Measurements from ENCODE around the gene HMCES.

HMCES gene

GRCh38 chr3:129231331-129232119, 47.1 kb upstream of the HMCES start:
- no peak overlapping the region for H3K4me2 ChIP-seq (ENCODE audit: insufficient read depth, low read length, poor library complexity, severe bottlenecking)
- no peak for DNase-seq (ENCODE audit: low spot score)
- no peaks in the 10 kb centered on the region for H3K9me3 ChIP-seq (replicated peaks in 1 of 2; ENCODE audit: control insufficient read depth in 2 of 2, insufficient read depth in 1 of 2, low read depth in 1 of 2, low read length in 2 of 2)
- H3K18ac ChIP-seq (ENCODE audit: low read length): no peak overlapping the region
- no peak overlapping the region for H2AFZ ChIP-seq (ENCODE audit: low read length)
- WGBS, 2 donors (ENCODE audit: extremely low coverage in 2 of 2, insufficient read length in 2 of 2, insufficient replicate concordance in 1 of 2): no CpG with 5 or more reads among the region's 10 CpGs
- no peak overlapping the region for H4K8ac ChIP-seq (ENCODE audit: low read depth, low read length)
- H3K4ac ChIP-seq (ENCODE audit: low read length): no peak overlapping the region
- no peak overlapping the region for H4K91ac ChIP-seq (ENCODE audit: low read depth, low read length, poor library complexity)
- no peaks in the 10 kb centered on the region for H3K27me3 ChIP-seq (ENCODE audit: control insufficient read depth in 3 of 3, insufficient read depth in 3 of 3, low read depth in 1 of 3, low read length in 3 of 3)
- H3K14ac ChIP-seq (ENCODE audit: low read length): no peak overlapping the region
- no peaks in the 10 kb centered on the region for H3K36me3 ChIP-seq (replicated peaks in 1 of 2; ENCODE audit: control insufficient read depth in 2 of 2, insufficient read depth in 2 of 2, low read length in 2 of 2)
- H3K27ac ChIP-seq (replicated peaks; ENCODE audit: low read length): no peak overlapping the region
- H2BK120ac ChIP-seq (ENCODE audit: low read depth, low read length): no peak overlapping the region
- H2BK15ac ChIP-seq (ENCODE audit: low read length): no peak overlapping the region
- H2AK5ac ChIP-seq (ENCODE audit: low read depth, low read length): peak overlapping the region; percentile 46
- no peak overlapping the region for H2BK5ac ChIP-seq (ENCODE audit: low read length)
- H3K79me1 ChIP-seq (ENCODE audit: low read depth, low read length): no peaks in the 10 kb centered on the region
- H3K4me1 ChIP-seq (ENCODE audit: control insufficient read depth in 2 of 2, insufficient read depth in 1 of 2, low read depth in 1 of 2, low read length in 2 of 2): peaks cover 0 to 2% of the 10 kb centered on the region in 2 donors
- H2BK12ac ChIP-seq (ENCODE audit: low read length): no peak overlapping the region
- H3K4me3 ChIP-seq (ENCODE audit: low read length in 2 of 2): no peak overlapping the region
- H3K9ac ChIP-seq (ENCODE audit: low read depth, low read length, poor library complexity): no peak overlapping the region
- H3K23ac ChIP-seq (ENCODE audit: low read depth, low read length, poor library complexity): no peak overlapping the region

- Histone ChIP-seq H3K27ac (replicated peaks; ENCODE audit: low read length) (no peak overlapping the region), H3K4me3 (ENCODE audit: low read length in 2 of 2) (no peak overlapping the region), H3K36me3 (replicated peaks in 1 of 2; ENCODE audit: control insufficient read depth in 2 of 2, insufficient read depth in 2 of 2, low read length in 2 of 2) (no peaks in the 10 kb centered on the region), H3K14ac (ENCODE audit: low read length) (peak overlapping the region; percentile 21), H2AK5ac (ENCODE audit: low read depth, low read length) (no peak overlapping the region), H2BK5ac (ENCODE audit: low read length) (no peak overlapping the region), H2AFZ (ENCODE audit: low read length) (no peak overlapping the region), H4K91ac (ENCODE audit: low read depth, low read length, poor library complexity) (no peak overlapping the region), H3K79me1 (ENCODE audit: low read depth, low read length) (no peaks in the 10 kb centered on the region), H3K4me1 (ENCODE audit: control insufficient read depth in 2 of 2, insufficient read depth in 1 of 2, low read depth in 1 of 2, low read length in 2 of 2) (peaks cover 0 to 2% of the 10 kb centered on the region in 2 donors), H3K18ac (ENCODE audit: low read length) (no peak overlapping the region), H4K8ac (ENCODE audit: low read depth, low read length) (no peak overlapping the region), H3K23ac (ENCODE audit: low read depth, low read length, poor library complexity) (no peak overlapping the region), H3K27me3 (ENCODE audit: control insufficient read depth in 3 of 3, insufficient read depth in 3 of 3, low read depth in 1 of 3, low read length in 3 of 3) (no peaks in the 10 kb centered on the region), H3K9ac (ENCODE audit: low read depth, low read length, poor library complexity) (no peak overlapping the region), H2BK120ac (ENCODE audit: low read depth, low read length) (no peak overlapping the region), H3K4ac (ENCODE audit: low read length) (no peak overlapping the region), H2BK15ac (ENCODE audit: low read length) (no peak overlapping the region), H3K4me2 (ENCODE audit: insufficient read depth, low read length, poor library complexity, severe bottlenecking) (no peak overlapping the region), H3K9me3 (replicated peaks in 1 of 2; ENCODE audit: control insufficient read depth in 2 of 2, insufficient read depth in 1 of 2, low read depth in 1 of 2, low read length in 2 of 2) (no peaks in the 10 kb centered on the region), H2BK12ac (ENCODE audit: low read length) (no peak overlapping the region)
- DNase-seq (ENCODE audit: low spot score): no peak
- WGBS, 2 donors (ENCODE audit: extremely low coverage in 2 of 2, insufficient read length in 2 of 2, insufficient replicate concordance in 1 of 2): no CpG with 5 or more reads among the region's 4 CpGs
Observed at GRCh38 chr3:129233538-129233937, 45.1 kb upstream of the HMCES start.

- Histone ChIP-seq H2BK12ac (ENCODE audit: low read length) (no peak overlapping the region), H3K36me3 (replicated peaks in 1 of 2; ENCODE audit: control insufficient read depth in 2 of 2, insufficient read depth in 2 of 2, low read length in 2 of 2) (no peaks in the 10 kb centered on the region), H3K79me1 (ENCODE audit: low read depth, low read length) (no peaks in the 10 kb centered on the region), H3K27me3 (ENCODE audit: control insufficient read depth in 3 of 3, insufficient read depth in 3 of 3, low read depth in 1 of 3, low read length in 3 of 3) (no peaks in the 10 kb centered on the region), H3K4me3 (ENCODE audit: low read length in 2 of 2) (no peak overlapping the region), H3K18ac (ENCODE audit: low read length) (no peak overlapping the region), H3K9ac (ENCODE audit: low read depth, low read length, poor library complexity) (no peak overlapping the region), H2AFZ (ENCODE audit: low read length) (no peak overlapping the region), H3K14ac (ENCODE audit: low read length) (no peak overlapping the region), H3K4ac (ENCODE audit: low read length) (no peak overlapping the region), H4K91ac (ENCODE audit: low read depth, low read length, poor library complexity) (no peak overlapping the region), H3K9me3 (replicated peaks in 1 of 2; ENCODE audit: control insufficient read depth in 2 of 2, insufficient read depth in 1 of 2, low read depth in 1 of 2, low read length in 2 of 2) (no peaks in the 10 kb centered on the region), H2BK5ac (ENCODE audit: low read length) (no peak overlapping the region), H4K8ac (ENCODE audit: low read depth, low read length) (no peak overlapping the region), H2AK5ac (ENCODE audit: low read depth, low read length) (no peak overlapping the region), H3K4me1 (ENCODE audit: control insufficient read depth in 2 of 2, insufficient read depth in 1 of 2, low read depth in 1 of 2, low read length in 2 of 2) (no peaks in the 10 kb centered on the region), H3K27ac (replicated peaks; ENCODE audit: low read length) (no peak overlapping the region), H3K23ac (ENCODE audit: low read depth, low read length, poor library complexity) (no peak overlapping the region), H3K4me2 (ENCODE audit: insufficient read depth, low read length, poor library complexity, severe bottlenecking) (no peak overlapping the region), H2BK120ac (ENCODE audit: low read depth, low read length) (no peak overlapping the region), H2BK15ac (ENCODE audit: low read length) (no peak overlapping the region)
- WGBS, 2 donors (ENCODE audit: extremely low coverage in 2 of 2, insufficient read length in 2 of 2, insufficient replicate concordance in 1 of 2): no CpG with 5 or more reads among the region's 3 CpGs
- no peak for DNase-seq (ENCODE audit: low spot score)
Observed at GRCh38 chr3:129234441-129234840, 44.2 kb upstream of the HMCES start.

GRCh38 chr3:129235344-129235917, 43.2 kb upstream of the HMCES start:
- WGBS, 2 donors (ENCODE audit: extremely low coverage in 2 of 2, insufficient read length in 2 of 2, insufficient replicate concordance in 1 of 2): no CpG with 5 or more reads among the region's 4 CpGs
- H3K27me3 ChIP-seq (ENCODE audit: control insufficient read depth in 3 of 3, insufficient read depth in 3 of 3, low read depth in 1 of 3, low read length in 3 of 3): no peaks in the 10 kb centered on the region
- H3K4me1 ChIP-seq (ENCODE audit: control insufficient read depth in 2 of 2, insufficient read depth in 1 of 2, low read depth in 1 of 2, low read length in 2 of 2): no peaks in the 10 kb centered on the region
- H3K4me3 ChIP-seq (ENCODE audit: low read length in 2 of 2): no peak overlapping the region
- no peak overlapping the region for H4K8ac ChIP-seq (ENCODE audit: low read depth, low read length)
- no peak overlapping the region for H3K9ac ChIP-seq (ENCODE audit: low read depth, low read length, poor library complexity)
- H2AK5ac ChIP-seq (ENCODE audit: low read depth, low read length): no peak overlapping the region
- H3K4me2 ChIP-seq (ENCODE audit: insufficient read depth, low read length, poor library complexity, severe bottlenecking): no peak overlapping the region
- H3K79me1 ChIP-seq (ENCODE audit: low read depth, low read length): no peaks in the 10 kb centered on the region
- no peak overlapping the region for H3K14ac ChIP-seq (ENCODE audit: low read length)
- H2BK5ac ChIP-seq (ENCODE audit: low read length): no peak overlapping the region
- no peak for DNase-seq (ENCODE audit: low spot score)
- H2BK15ac ChIP-seq (ENCODE audit: low read length): no peak overlapping the region
- H3K27ac ChIP-seq (replicated peaks; ENCODE audit: low read length): no peak overlapping the region
- no peak overlapping the region for H3K18ac ChIP-seq (ENCODE audit: low read length)
- no peak overlapping the region for H2BK120ac ChIP-seq (ENCODE audit: low read depth, low read length)
- no peak overlapping the region for H2BK12ac ChIP-seq (ENCODE audit: low read length)
- no peak overlapping the region for H3K4ac ChIP-seq (ENCODE audit: low read length)
- no peak overlapping the region for H2AFZ ChIP-seq (ENCODE audit: low read length)
- no peaks in the 10 kb centered on the region for H3K36me3 ChIP-seq (replicated peaks in 1 of 2; ENCODE audit: control insufficient read depth in 2 of 2, insufficient read depth in 2 of 2, low read length in 2 of 2)
- H3K9me3 ChIP-seq (replicated peaks in 1 of 2; ENCODE audit: control insufficient read depth in 2 of 2, insufficient read depth in 1 of 2, low read depth in 1 of 2, low read length in 2 of 2): no peaks in the 10 kb centered on the region
- no peak overlapping the region for H3K23ac ChIP-seq (ENCODE audit: low read depth, low read length, poor library complexity)
- H4K91ac ChIP-seq (ENCODE audit: low read depth, low read length, poor library complexity): no peak overlapping the region
